OCI-LY7 (cell line): ENCODE measurements around the gene SRP72. TPM values are rescaled to one million over a fixed set of nuclear protein-coding genes. Genes with fewer than 3 reads are reported as not detected.
"Not testable (repeated sequence)": the region's sequence is repeated elsewhere in the genome, so short reads cannot be mapped to it uniquely, and the experiment has no call there.

Experiments
- BruUV-seq: library from RNA; stranded (reverse); fragments of 400-500 nt; replicated peaks from 2 replicates; lab custom pipeline; 2021; lab: Mats Ljungman, UMichigan
- CTCF ChIA-PET: fragments of 300-600 bp; sonication (Branson Sonifier 250); formaldehyde crosslinking; loops from one replicate; lab custom pipeline; 2022; ENCODE audit warnings: antibody characterized with exemption; ENCODE audit not compliant: unreplicated experiment; lab: Charles Lee
- POLR2A ChIA-PET: fragments of 300-600 bp; sonication (Branson Sonifier 250); formaldehyde crosslinking; loops from one replicate; lab custom pipeline; 2022; ENCODE audit warnings: antibody characterized with exemption; lab: Charles Lee
- DNase-seq: peaks from one replicate; pipeline ENCODE4 v3.0.0-alpha.2; 2015; ENCODE audit warnings: low spot score
- H2AFZ ChIP-seq: fragments of 200-600 bp; sonication (generic), shearing (Covaris generic); 2 replicates; pipeline ENCODE4 v1.6.1; 2014; ENCODE audit warnings: mild to moderate bottlenecking, antibody characterized with exemption, low read length, moderate library complexity
- H3K27ac ChIP-seq: fragments of 200-600 bp; sonication (generic); 2 replicates; pipeline ENCODE4 v1.5.1; 2014; ENCODE audit warnings: mixed run types, low read depth, mild to moderate bottlenecking, moderate library complexity, low read length, inconsistent platforms; ENCODE audit not compliant: poor library complexity, severe bottlenecking
- H3K36me3 ChIP-seq: fragments of 200-600 bp; sonication (generic); 2 replicates; pipeline ENCODE4 v1.6.1; 2014; ENCODE audit warnings: mild to moderate bottlenecking, antibody characterized with exemption, low read length, moderate library complexity, mixed read lengths; ENCODE audit not compliant: insufficient read depth
- H3K4me1 ChIP-seq: fragments of 200-600 bp; sonication (generic); 2 replicates; pipeline ENCODE4 v1.5.1; 2014; ENCODE audit warnings: mild to moderate bottlenecking, low read length; ENCODE audit not compliant: insufficient read depth, poor library complexity, severe bottlenecking
- H3K4me2 ChIP-seq: fragments of 200-600 bp; sonication (generic); 2 replicates; pipeline ENCODE4 v1.6.1; 2014; ENCODE audit warnings: mild to moderate bottlenecking, low read length
- H3K4me3 ChIP-seq: fragments of 200-600 bp; sonication (generic); 2 replicates; pipeline ENCODE4 v1.5.1; 2014; ENCODE audit warnings: mild to moderate bottlenecking, low read depth, low read length; ENCODE audit not compliant: poor library complexity, severe bottlenecking
- H3K79me2 ChIP-seq: fragments of 200-600 bp; sonication (generic); 2 replicates; pipeline ENCODE4 v1.6.1; 2016; ENCODE audit warnings: low read depth, mild to moderate bottlenecking, low read length, moderate library complexity, mixed read lengths; ENCODE audit not compliant: insufficient read depth
- H3K9me2 ChIP-seq: fragments of 200-600 bp; sonication (generic); 2 replicates; pipeline ENCODE4 v1.6.1; 2016; ENCODE audit warnings: mild to moderate bottlenecking, low read length, mixed read lengths; ENCODE audit not compliant: insufficient read depth
- H3K9me3 ChIP-seq: fragments of 200-600 bp; sonication (generic); 2 replicates; pipeline ENCODE4 v1.6.1; 2014; ENCODE audit warnings: mild to moderate bottlenecking, mixed run types, low read length, mixed read lengths
- H4K20me1 ChIP-seq: fragments of 200-600 bp; sonication (generic); 2 replicates; pipeline ENCODE4 v1.6.1; 2014; ENCODE audit warnings: mild to moderate bottlenecking, antibody characterized with exemption, low read length, moderate library complexity, mixed read lengths; ENCODE audit not compliant: insufficient read depth
- CTCF ChIP-seq: fragments of 200-600 bp; sonication (generic); conservative IDR thresholded peaks from 2 replicates; pipeline ENCODE4 v1.5.1; 2014; ENCODE audit warnings: mild to moderate bottlenecking, antibody characterized with exemption, low read length, moderate library complexity, mixed read lengths
- EZH2phosphoT487 ChIP-seq: fragments of 200-600 bp; sonication (generic); IDR thresholded peaks from 2 replicates; pipeline ENCODE4 v1.6.1; 2018; ENCODE audit warnings: low read depth, borderline replicate concordance, mild to moderate bottlenecking, mixed run types, antibody characterized with exemption, low read length, moderate library complexity, mixed read lengths
- intact Hi-C: fragments of 100-400 bp; cut with micrococcal nuclease; formaldehyde crosslinking; loops from one replicate; pipeline ENCODE4 v1.10.0; 2022; ENCODE audit not compliant: unreplicated experiment
- total RNA-seq, 2 experiments: library from RNA; depleted of rRNA in 1 of 2; stranded (reverse); fragments of >200 nt in 1 of 2; shearing (Covaris generic) in 1 of 2; gene quantifications; 2 replicates each; pipeline ENCODE4 v1.2.3, GENCODE V29; 2014 to 2022

SRP72 gene
- total RNA-seq, 2 experiments from 2014 or later: 53.5 to 166 TPM

- ChIA-PET POLR2A (interaction anchor here (0.7 to 1.7 kb wide), 11 partner anchors 8 to 512 kb away, joined by 3 to 9 read pairs (median 4); partner anchors contain the start of genes AASDH and NOA1), CTCF (no interaction called here)
- H3K79me2 ChIP-seq: peaks cover 68% of the 10 kb centered on the region
- intact Hi-C loops: loop anchor here (2.0 kb wide), 1 partner anchor 513 kb away; the partner anchor contains the start of gene POLR2B
- H3K4me2 ChIP-seq: peak overlapping the region; percentile 94
- BruUV-seq: no TSS peak
- H3K9me3 ChIP-seq: no peaks in the 10 kb centered on the region
- H3K4me1 ChIP-seq: peaks cover 36% of the 10 kb centered on the region
- peaks cover 20% of the 10 kb centered on the region; the same call in 1 of the 2 replicates for H4K20me1 ChIP-seq
- no peak overlapping the region for H2AFZ ChIP-seq
- H3K36me3 ChIP-seq: peaks cover 50% of the 10 kb centered on the region
- peak overlapping the region; percentile 83 for H3K27ac ChIP-seq
- DNase-seq: no peak
- no peaks in the 10 kb centered on the region for H3K9me2 ChIP-seq
- TF ChIP-seq EZH2phosphoT487: no peak
- TF ChIP-seq CTCF: no peak
- H3K4me3 ChIP-seq: peak overlapping the region; percentile 99
Measured at GRCh38 chr4:56465599-56466295, 1.7 kb upstream of the SRP72 start.

- POLR2A ChIA-PET: interaction anchor here (0.7 to 1.7 kb wide), 12 partner anchors 8 to 511 kb away, joined by 3 to 9 read pairs (median 4); partner anchors contain the start of genes AASDH, NOA1, PAICS and PPAT
- CTCF ChIA-PET, BruUV-seq, H2AFZ ChIP-seq, H3K9me3 ChIP-seq, H3K9me2 ChIP-seq: not testable (repeated sequence)
- Histone ChIP-seq H4K20me1 (peaks cover 20% of the 10 kb centered on the region; the same call in 1 of the 2 replicates), H3K4me3 (peak overlapping the region; percentile 99), H3K27ac (peak overlapping the region; percentile 83), H3K4me1 (peaks cover 36% of the 10 kb centered on the region), H3K79me2 (peaks cover 74% of the 10 kb centered on the region), H3K4me2 (peak overlapping the region; percentile 94), H3K36me3 (peaks cover 50% of the 10 kb centered on the region)
- intact Hi-C loops: loop anchor here (2.0 kb wide), 1 partner anchor 512 kb away; the partner anchor contains the start of gene POLR2B
- peak; percentile 37 for DNase-seq
Measured at GRCh38 chr4:56466296-56466761, 1.1 kb upstream of the SRP72 start.

GRCh38 chr4:56466910-56467283 is 520 bp upstream of the SRP72 start:
- CTCF ChIA-PET: no interaction called here
- peaks cover 20% of the 10 kb centered on the region; the same call in 1 of the 2 replicates for H4K20me1 ChIP-seq
- TF ChIP-seq CTCF: no peak
- TF ChIP-seq EZH2phosphoT487: no peak
- peak overlapping the region; percentile 94 for H3K4me2 ChIP-seq
- peaks cover 80% of the 10 kb centered on the region for H3K79me2 ChIP-seq
- H2AFZ ChIP-seq: peak overlapping the region; percentile 81
- BruUV-seq: TSS peak; percentile 77
- no peaks in the 10 kb centered on the region for H3K9me3 ChIP-seq
- peaks cover 36% of the 10 kb centered on the region for H3K4me1 ChIP-seq
- peak overlapping the region; percentile 83 for H3K27ac ChIP-seq
- no peaks in the 10 kb centered on the region for H3K9me2 ChIP-seq
- intact Hi-C loops: loop anchor here (1.0 to 2.0 kb wide), 2 partner anchors 31 to 512 kb away; partner anchors contain the start of genes PAICS and POLR2B
- POLR2A ChIA-PET: interaction anchor here (0.7 to 1.7 kb wide), 11 partner anchors 9 to 511 kb away, joined by 3 to 9 read pairs (median 4); partner anchors contain the start of genes AASDH, NOA1, PAICS and PPAT
- peak overlapping the region; percentile 99 for H3K4me3 ChIP-seq
- H3K36me3 ChIP-seq: peaks cover 50% of the 10 kb centered on the region
- no peak for DNase-seq
